Measurements from ENCODE around the gene HBA1. TPM values are rescaled to one million over a fixed set of nuclear protein-coding genes. Genes with fewer than 3 reads are reported as not detected.

The HBA1 gene
- total RNA-seq, 2 experiments from 2014 or later: not detected

DNA sequence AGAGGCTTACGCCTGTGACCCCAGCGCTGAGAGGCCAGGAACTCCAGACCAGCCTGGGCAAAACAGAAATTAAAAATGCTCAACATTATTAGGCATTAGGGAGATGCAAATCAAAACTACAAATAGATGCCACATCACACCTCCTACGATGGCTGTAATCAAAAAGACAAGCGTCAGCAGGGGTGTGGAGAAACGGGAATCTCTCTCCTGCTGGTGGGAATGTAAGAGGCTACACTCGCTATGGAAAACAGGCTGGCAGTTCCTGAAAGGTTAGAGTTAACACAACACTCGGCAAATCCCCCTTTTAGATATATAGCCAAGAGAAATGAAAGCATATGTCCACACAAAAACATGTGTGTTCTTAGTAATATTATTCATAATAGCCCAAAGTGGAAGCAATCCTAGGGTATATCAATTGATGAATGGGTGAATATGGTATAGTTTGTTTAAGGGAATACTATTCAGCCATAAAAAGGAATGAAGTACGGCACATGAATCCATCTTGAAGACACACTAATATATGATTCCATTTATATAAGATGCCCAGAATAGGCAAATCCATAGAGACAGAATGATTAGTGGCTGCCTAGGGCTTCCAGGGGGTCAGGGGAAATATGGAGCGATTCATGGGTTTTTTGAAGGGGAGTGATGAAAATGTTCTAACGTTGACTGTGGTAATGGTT lies 36.2 kb upstream of the HBA1 start:
- ATAC-seq (ENCODE audit: poor library complexity): no peak
- Mint-ChIP-seq H3K4me3 (peak overlapping the region; percentile 68), H3K4me1 (ENCODE audit: low read depth) (peaks cover 11% of the 10 kb centered on the region), H3K27me3 (peaks cover 6% of the 10 kb centered on the region), H3K36me3 (ENCODE audit: low read depth) (no peaks in the 10 kb centered on the region), H3K9me3 (no peaks in the 10 kb centered on the region), H3K27ac (no peak overlapping the region)
- POLR2A ChIA-PET: no interaction called here
- Histone ChIP-seq H3K4me3 (ENCODE audit: low read length) (no peak overlapping the region), H3K9me3 (ENCODE audit: control insufficient read depth in 1 of 2, insufficient read depth in 1 of 2, low read length in 2 of 2) (no peaks in the 10 kb centered on the region), H3K27me3 (ENCODE audit: control insufficient read depth in 1 of 2, insufficient read depth in 2 of 2, low read length in 2 of 2) (peaks cover 0 to 2% of the 10 kb centered on the region in 2 experiments), H3K27ac (ENCODE audit: low read depth in 1 of 2, low read length in 2 of 2) (no peak overlapping the region), H3K36me3 (ENCODE audit: insufficient read depth, low read length) (no peaks in the 10 kb centered on the region), H3K4me1 (ENCODE audit: insufficient read depth, low read length) (peaks cover 17% of the 10 kb centered on the region)
- TF ChIP-seq, protein P1, sequence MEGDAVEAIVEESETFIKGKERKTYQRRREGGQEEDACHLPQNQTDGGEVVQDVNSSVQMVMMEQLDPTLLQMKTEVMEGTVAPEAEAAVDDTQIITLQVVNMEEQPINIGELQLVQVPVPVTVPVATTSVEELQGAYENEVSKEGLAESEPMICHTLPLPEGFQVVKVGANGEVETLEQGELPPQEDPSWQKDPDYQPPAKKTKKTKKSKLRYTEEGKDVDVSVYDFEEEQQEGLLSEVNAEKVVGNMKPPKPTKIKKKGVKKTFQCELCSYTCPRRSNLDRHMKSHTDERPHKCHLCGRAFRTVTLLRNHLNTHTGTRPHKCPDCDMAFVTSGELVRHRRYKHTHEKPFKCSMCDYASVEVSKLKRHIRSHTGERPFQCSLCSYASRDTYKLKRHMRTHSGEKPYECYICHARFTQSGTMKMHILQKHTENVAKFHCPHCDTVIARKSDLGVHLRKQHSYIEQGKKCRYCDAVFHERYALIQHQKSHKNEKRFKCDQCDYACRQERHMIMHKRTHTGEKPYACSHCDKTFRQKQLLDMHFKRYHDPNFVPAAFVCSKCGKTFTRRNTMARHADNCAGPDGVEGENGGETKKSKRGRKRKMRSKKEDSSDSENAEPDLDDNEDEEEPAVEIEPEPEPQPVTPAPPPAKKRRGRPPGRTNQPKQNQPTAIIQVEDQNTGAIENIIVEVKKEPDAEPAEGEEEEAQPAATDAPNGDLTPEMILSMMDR (IDR thresholded peaks at IDR 0.05): no peak
- DNase-seq: no peak
- CTCF ChIA-PET: no interaction called here
- intact Hi-C loops (cut with DNase I, micrococcal nuclease): no loop called here

DNA sequence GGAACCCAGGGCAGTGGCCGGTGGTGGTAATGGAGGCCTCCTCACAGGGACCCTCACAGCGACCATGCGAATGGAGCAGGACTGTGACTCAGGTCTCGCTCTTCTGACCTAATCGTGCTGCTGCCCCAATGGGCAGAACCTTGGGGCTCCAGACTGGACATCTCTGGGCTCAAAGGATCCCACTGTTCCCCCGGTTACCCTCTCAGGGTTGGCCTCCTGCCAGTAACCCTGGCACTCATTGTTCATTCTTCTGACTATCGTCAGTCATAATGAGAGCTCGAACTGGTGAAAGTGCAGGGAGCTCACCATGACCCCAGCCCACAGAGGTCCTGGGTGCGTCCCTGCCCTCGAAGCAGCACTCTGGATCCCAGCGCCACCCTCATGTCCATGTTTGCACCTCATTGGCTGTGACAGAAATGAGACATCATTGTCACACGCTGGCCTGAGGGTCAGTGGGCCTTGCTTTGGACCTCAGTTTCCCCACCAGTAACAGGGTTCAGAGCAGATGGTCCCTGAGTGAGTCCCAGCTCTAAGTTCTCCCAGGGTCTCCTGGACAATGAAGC lies 34.0 kb upstream of the HBA1 start:
- no peaks in the 10 kb centered on the region for H3K36me3 ChIP-seq (ENCODE audit: insufficient read depth, low read length)

DNA sequence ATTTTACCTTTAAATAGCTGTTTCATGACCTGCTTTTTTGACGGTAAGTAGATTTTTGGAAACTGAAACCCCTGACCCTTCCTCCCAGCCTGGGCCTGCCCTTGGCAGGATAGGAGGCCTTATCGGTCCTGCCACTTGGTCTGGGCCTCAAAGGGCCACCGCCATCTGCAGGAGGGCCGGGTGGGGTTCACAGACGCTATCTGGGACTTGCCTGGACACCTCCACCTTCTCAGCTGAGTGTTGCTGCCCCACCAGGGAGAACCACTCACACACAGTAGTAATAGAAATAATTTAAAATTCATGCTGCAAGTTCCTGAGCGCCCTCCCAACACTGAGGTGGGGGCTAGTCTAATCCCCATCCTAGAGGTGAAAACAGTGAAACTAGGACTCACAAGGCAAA lies 33.4 kb upstream of the HBA1 start:
- H3K4me3 Mint-ChIP-seq: no peak overlapping the region
- peaks cover 0 to 2% of the 10 kb centered on the region in 2 experiments for H3K27me3 ChIP-seq (ENCODE audit: control insufficient read depth in 1 of 2, insufficient read depth in 2 of 2, low read length in 2 of 2)
- DNase-seq: no peak
- ChIA-PET POLR2A (no interaction called here), CTCF (no interaction called here)
- H3K27me3 Mint-ChIP-seq: peaks cover 6% of the 10 kb centered on the region
- H3K27ac Mint-ChIP-seq: no peak overlapping the region
- no peaks in the 10 kb centered on the region for H3K36me3 ChIP-seq (ENCODE audit: insufficient read depth, low read length)
- peaks cover 7% of the 10 kb centered on the region for H3K4me1 ChIP-seq (ENCODE audit: insufficient read depth, low read length)
- H3K36me3 Mint-ChIP-seq (ENCODE audit: low read depth): no peaks in the 10 kb centered on the region
- H3K27ac ChIP-seq (ENCODE audit: low read depth in 1 of 2, low read length in 2 of 2): no peak overlapping the region
- no peaks in the 10 kb centered on the region for H3K9me3 Mint-ChIP-seq
- no peaks in the 10 kb centered on the region for H3K9me3 ChIP-seq (ENCODE audit: control insufficient read depth in 1 of 2, insufficient read depth in 1 of 2, low read length in 2 of 2)
- no peak overlapping the region for H3K4me3 ChIP-seq (ENCODE audit: low read length)
- TF ChIP-seq, protein P1 (IDR thresholded peaks at IDR 0.05): no peak
- no peak for ATAC-seq (ENCODE audit: poor library complexity)
- H3K4me1 Mint-ChIP-seq (ENCODE audit: low read depth): peaks cover 4% of the 10 kb centered on the region
- intact Hi-C loops (cut with DNase I, micrococcal nuclease): no loop called here

More for the DNA sequence above, 34.0 kb upstream of the HBA1 start:
- Histone ChIP-seq H3K4me1 (ENCODE audit: insufficient read depth, low read length) (peaks cover 12% of the 10 kb centered on the region), H3K27ac (ENCODE audit: low read depth in 1 of 2, low read length in 2 of 2) (no peak overlapping the region), H3K9me3 (ENCODE audit: control insufficient read depth in 1 of 2, insufficient read depth in 1 of 2, low read length in 2 of 2) (no peaks in the 10 kb centered on the region), H3K27me3 (ENCODE audit: control insufficient read depth in 1 of 2, insufficient read depth in 2 of 2, low read length in 2 of 2) (peaks cover 0 to 2% of the 10 kb centered on the region in 2 experiments), H3K4me3 (ENCODE audit: low read length) (no peak overlapping the region)
- H3K27me3 Mint-ChIP-seq: peaks cover 6% of the 10 kb centered on the region
- intact Hi-C loops (cut with DNase I, micrococcal nuclease): no loop called here
- ChIA-PET POLR2A (no interaction called here), CTCF (no interaction called here)
- TF ChIP-seq, protein P1 (IDR thresholded peaks at IDR 0.05): no peak
- no peaks in the 10 kb centered on the region for H3K9me3 Mint-ChIP-seq
- DNase-seq: no peak
- no peaks in the 10 kb centered on the region for H3K36me3 Mint-ChIP-seq (ENCODE audit: low read depth)
- H3K4me1 Mint-ChIP-seq (ENCODE audit: low read depth): peaks cover 4% of the 10 kb centered on the region
- no peak for ATAC-seq (ENCODE audit: poor library complexity)
- no peak overlapping the region for H3K4me3 Mint-ChIP-seq
- H3K27ac Mint-ChIP-seq: no peak overlapping the region
